Measurements from ENCODE around the gene ZFP1. TPM values are rescaled to one million over a fixed set of nuclear protein-coding genes. Genes with fewer than 3 reads are reported as not detected.

The ZFP1 gene
- total RNA-seq, 1 donor from 2014 or later = 10.4 TPM

DNA sequence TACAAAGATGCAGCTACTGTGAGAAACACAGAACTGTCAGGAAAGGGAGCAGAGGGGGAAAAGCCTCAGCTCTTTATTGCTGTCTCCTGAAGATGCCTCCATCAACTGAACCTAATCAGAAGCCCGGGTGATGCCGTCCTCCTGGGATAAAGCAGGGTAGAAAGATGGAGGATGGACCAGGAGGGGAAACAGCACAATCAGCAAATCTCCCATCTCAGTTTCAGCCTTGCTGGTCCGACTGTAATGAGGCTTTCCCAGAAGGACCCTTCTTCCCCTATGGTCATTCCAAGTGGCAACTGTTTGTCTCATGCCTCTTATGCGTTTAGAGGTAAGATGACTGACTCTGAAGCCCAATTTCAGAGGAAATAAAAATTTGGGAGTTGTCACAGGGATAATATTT lies 24.3 kb downstream of the ZFP1 start:
- Histone ChIP-seq H3K27ac (no peak overlapping the region), H3K9me3 (peaks cover 81% of the 10 kb centered on the region), H3K27me3 (ENCODE audit: low read depth) (no peaks in the 10 kb centered on the region), H3K4me3 (no peak overlapping the region), H3K4me1 (no peaks in the 10 kb centered on the region), H3K36me3 (peaks cover 27% of the 10 kb centered on the region)
- TF ChIP-seq, protein P1, sequence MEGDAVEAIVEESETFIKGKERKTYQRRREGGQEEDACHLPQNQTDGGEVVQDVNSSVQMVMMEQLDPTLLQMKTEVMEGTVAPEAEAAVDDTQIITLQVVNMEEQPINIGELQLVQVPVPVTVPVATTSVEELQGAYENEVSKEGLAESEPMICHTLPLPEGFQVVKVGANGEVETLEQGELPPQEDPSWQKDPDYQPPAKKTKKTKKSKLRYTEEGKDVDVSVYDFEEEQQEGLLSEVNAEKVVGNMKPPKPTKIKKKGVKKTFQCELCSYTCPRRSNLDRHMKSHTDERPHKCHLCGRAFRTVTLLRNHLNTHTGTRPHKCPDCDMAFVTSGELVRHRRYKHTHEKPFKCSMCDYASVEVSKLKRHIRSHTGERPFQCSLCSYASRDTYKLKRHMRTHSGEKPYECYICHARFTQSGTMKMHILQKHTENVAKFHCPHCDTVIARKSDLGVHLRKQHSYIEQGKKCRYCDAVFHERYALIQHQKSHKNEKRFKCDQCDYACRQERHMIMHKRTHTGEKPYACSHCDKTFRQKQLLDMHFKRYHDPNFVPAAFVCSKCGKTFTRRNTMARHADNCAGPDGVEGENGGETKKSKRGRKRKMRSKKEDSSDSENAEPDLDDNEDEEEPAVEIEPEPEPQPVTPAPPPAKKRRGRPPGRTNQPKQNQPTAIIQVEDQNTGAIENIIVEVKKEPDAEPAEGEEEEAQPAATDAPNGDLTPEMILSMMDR (IDR thresholded peaks at IDR 0.05) = no peak
- no peak for DNase-seq
- no peak for ATAC-seq
- intact Hi-C loops (cut with DNase I) = no loop called here

DNA sequence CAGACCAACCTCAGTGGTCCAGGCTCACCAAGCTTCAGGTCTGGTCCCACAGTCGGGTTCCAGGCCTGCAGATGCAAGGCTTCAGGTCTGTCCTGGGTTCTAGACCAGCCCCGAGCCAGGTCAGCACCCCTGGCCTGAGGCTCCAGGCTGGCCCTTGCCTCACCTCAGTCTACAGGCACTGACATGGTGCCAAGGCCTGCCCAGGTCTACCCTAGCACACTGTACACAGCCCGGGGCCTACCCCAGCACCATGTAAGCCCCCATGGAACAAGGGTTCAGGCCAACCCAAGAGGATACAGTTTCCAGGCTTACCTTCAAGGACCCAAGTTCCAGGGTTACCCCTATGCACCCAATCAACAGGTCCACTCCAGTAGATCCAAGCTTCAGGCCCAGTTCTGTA lies 26.8 kb downstream of the ZFP1 start:
- no peaks in the 10 kb centered on the region for H3K27me3 ChIP-seq (ENCODE audit: low read depth)
- TF ChIP-seq, protein P1 (IDR thresholded peaks at IDR 0.05) = no peak
- peaks cover 2% of the 10 kb centered on the region for H3K36me3 ChIP-seq
- intact Hi-C loops (cut with DNase I) = no loop called here
- no peak for ATAC-seq
- no peak overlapping the region for H3K27ac ChIP-seq
- DNase-seq = no peak
- H3K4me1 ChIP-seq = no peaks in the 10 kb centered on the region
- peaks cover 58% of the 10 kb centered on the region for H3K9me3 ChIP-seq
- H3K4me3 ChIP-seq = no peak overlapping the region

DNA sequence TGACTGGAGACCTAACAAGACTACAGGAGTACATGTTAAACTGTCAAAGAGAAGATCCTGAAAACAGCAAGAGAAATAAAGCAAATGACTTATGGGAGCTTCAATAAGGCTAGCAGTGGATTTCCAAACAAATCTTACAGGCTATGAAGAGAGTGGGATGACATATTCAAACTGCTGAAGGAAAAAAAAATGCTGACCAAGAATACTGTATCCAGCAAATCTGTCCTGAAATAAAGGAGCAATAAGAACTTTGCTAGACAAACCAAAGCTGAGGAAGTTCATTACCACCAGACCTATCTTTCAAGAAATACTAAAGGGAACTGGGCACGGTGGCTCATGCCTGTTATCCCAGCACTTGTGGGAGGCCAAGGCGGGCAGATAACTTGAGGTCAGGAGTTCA lies 28.6 kb downstream of the ZFP1 start:
- H3K27me3 ChIP-seq (ENCODE audit: low read depth) = no peaks in the 10 kb centered on the region
- H3K27ac ChIP-seq = no peak overlapping the region
- ATAC-seq (no peak), DNase-seq (no peak)
- TF ChIP-seq, protein P1 (IDR thresholded peaks at IDR 0.05) = no peak
- H3K9me3 ChIP-seq = peaks cover 42% of the 10 kb centered on the region
- H3K4me1 ChIP-seq = no peaks in the 10 kb centered on the region
- intact Hi-C loops (cut with DNase I) = no loop called here
- no peak overlapping the region for H3K4me3 ChIP-seq
- H3K36me3 ChIP-seq = no peaks in the 10 kb centered on the region

DNA sequence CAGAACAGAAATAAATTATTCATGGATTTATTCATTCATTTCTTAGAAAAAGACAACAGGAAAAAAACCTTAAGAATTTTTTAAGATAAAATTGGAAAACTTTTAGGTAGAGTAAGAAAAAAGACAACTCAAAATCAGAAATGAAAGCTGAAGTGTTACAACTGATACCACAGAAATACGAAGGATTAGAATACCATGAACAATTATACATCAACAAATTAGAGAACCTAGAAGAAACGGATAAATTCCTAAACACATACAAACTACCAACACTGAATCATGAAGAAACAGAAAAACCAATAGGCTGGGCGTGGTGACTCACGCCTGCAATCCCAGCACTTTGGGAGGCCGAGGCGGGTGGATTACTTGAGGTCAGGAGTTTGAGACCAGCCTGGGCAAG lies 30.9 kb downstream of the ZFP1 start:
- TF ChIP-seq, protein P1 (IDR thresholded peaks at IDR 0.05) = no peak
- ATAC-seq (no peak), DNase-seq (no peak)
- Histone ChIP-seq H3K4me3 (no peak overlapping the region), H3K27ac (no peak overlapping the region), H3K4me1 (no peaks in the 10 kb centered on the region), H3K36me3 (no peaks in the 10 kb centered on the region), H3K9me3 (peaks cover 30% of the 10 kb centered on the region), H3K27me3 (ENCODE audit: low read depth) (no peaks in the 10 kb centered on the region)
- intact Hi-C loops (cut with DNase I) = no loop called here

DNA sequence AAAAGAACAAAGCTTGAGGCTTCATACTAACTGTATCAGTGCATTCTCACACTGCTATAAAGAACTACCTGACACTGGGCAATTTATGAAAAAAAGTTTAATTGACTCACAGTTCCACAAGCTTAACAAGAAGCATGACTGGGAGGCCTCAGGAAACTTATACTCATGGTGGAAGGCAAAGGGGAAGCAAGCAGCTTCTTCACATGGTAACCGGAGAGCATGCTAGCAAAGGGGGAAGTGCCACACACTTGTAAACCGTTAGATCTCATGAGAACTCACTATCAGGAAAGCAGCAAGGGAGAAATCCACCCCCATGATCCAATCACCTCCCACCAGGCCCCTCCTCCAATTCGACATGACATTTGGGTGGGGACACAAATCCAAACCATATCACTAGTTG lies 33.3 kb downstream of the ZFP1 start:
- Histone ChIP-seq H3K9me3 (peaks cover 11% of the 10 kb centered on the region), H3K4me3 (no peak overlapping the region), H3K4me1 (no peaks in the 10 kb centered on the region), H3K36me3 (no peaks in the 10 kb centered on the region), H3K27ac (no peak overlapping the region), H3K27me3 (ENCODE audit: low read depth) (no peaks in the 10 kb centered on the region)
- DNase-seq (no peak), ATAC-seq (no peak)
- TF ChIP-seq, protein P1 (IDR thresholded peaks at IDR 0.05) = no peak
- intact Hi-C loops (cut with DNase I) = no loop called here
